ENCODE results near the gene PHC2. TPM values are rescaled to one million over a fixed set of nuclear protein-coding genes. Genes with fewer than 3 reads are reported as not detected.

The PHC2 gene
- total RNA-seq, 1 donor from 2014 or later = 144 TPM

DNA sequence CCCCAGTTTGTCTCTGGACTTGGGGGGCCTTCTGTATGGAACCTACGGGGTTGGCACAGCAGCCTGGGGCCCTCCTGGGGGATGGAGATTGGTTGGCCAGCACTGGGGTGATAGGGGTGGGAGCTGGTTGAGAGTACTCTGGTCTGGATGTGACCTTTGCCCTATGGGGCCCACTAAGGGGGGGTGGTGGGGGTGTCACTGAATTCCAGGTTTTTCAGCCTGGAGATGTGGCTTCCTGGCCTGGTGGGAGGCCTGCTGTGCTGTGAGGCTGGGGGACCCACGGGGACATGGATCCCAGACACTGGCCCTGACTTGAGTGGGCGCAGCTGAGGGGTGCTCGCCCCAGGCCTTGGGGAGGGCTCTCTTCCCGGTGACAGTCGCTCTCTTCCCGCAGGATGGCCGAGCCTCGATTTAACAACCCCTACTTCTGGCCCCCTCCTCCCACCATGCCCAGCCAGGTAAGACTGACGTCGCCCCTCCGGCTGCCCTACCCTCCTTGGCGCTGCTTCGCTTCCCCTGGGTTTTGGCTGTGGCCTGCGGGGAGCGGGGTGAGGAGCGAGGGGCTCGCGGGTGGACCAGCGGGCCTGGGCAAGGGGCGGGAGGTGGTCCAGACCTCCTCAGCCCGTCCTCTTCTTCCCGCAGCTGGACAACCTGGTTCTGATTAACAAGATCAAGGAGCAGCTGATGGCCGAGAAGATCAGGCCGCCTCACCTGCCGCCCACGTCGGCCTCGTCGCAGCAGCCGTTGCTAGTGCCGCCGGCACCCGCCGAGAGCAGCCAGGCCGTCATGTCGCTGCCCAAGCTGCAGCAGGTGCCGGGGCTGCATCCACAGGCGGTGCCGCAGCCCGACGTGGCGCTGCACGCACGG, 155.0 kb downstream of the PHC2 start:
- DNase-seq (ENCODE audit: extremely low read depth, low read depth, low spot score) = no peak

DNA sequence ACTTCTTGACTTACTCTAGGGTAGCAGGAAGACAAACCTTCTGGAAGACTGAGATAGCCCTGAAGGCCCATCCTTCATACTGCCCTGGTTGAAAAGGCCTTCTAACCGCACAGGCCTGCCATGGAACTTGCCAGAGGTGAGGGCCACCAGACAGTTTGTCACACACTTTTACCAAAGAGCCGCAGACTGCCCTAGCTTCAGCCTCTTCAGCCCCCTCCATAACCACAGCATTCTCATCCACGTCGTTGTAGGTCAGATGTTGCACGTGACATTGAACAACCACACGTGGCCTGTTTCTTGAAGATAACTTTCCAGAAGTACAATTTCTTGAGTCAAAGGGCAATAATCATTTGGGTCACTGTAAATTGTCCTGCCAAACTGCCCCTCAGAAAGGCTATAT, 155.7 kb downstream of the PHC2 start:
- DNase-seq (ENCODE audit: extremely low read depth, low read depth, low spot score) = no peak

DNA sequence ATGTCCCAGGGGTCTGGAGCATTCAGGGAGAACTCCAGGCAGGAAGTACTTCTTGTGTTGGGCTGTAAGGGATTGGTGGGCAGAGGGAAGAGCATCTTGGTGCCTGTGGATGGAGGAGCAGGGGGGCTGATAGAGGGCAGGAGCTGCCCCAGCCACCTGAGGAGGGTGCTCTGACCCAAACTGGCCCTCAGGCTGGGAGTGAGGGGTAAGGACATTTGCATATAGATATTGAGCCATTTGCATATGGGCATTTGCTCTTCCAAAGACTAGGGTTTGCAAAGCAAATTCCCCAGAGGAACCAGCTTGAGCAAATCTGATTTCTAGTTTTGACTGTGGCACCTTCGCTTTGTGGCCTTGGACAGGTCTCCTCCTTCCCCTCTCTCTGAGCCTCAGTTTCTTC, 156.4 kb downstream of the PHC2 start:
- DNase-seq (ENCODE audit: extremely low read depth, low read depth, low spot score) = no peak

DNA sequence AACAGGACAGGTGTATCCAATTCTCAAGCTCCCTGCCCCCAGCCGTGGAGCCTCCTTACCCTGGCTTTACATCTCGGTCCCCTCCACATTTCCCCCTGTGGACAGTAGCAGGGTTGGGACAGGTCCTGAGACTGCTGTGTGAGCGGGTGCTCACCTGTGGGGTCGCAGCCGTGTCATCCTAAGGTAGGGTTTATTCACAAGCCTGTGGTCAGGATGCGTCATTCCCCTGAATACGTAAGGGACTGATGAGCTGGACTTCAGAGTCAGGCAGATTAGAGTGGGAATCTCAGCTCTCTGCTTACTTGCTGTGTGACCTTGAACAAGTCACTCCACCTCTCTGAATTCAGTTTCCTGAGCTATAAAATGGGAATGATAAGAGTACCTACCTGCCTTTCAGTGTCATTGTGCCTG, 156.9 kb downstream of the PHC2 start:
- no peak for DNase-seq (ENCODE audit: extremely low read depth, low read depth, low spot score)

Other genes starting within 250 kb of the PHC2 start
- 6.2 and 10.3 TPM in 2 replicates for gene TRIM62, start 249.1 kb downstream of the PHC2 start, total RNA-seq
- gene ZNF362, start 174.6 kb downstream of the PHC2 start, total RNA-seq = 15.8 and 30.3 TPM in 2 replicates
- gene A3GALT2, start 110.0 kb downstream of the PHC2 start, total RNA-seq = not detected in 2 replicates
- gene ZSCAN20, start 41.5 kb upstream of the PHC2 start, total RNA-seq = 7.6 and 8.1 TPM in 2 replicates

All from glomerular endothelial cell (primary cell).